ENCODE results near the gene DLX6. TPM values are rescaled to one million over a fixed set of nuclear protein-coding genes. Genes with fewer than 3 reads are reported as not detected.

DLX6 gene
- polyA plus RNA-seq, 2 donors: 0.06 TPM; not detected in 1

DNA sequence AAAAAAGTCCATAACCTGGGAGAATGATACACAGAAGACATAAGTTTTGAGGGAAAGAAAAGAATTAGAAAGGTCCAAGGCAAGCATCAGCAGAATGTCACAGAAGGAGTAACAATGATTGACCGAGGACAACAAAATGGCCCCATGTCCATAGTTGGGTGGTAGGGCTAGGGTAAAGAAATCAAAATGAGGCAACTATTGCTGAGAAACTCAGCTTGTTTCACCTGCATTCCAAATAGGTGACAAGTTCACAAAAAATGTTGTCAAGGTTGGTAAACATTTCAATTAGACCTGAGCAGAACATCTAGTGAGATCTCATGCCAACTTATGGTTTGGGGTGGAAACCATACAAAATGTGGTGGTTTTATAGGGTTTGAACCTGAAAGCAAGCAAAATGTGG is 22.8 kb upstream of the DLX6 start:
- Histone ChIP-seq H3K9me3 (ENCODE audit: control insufficient read depth in 2 of 2, insufficient read depth in 1 of 2, low read depth in 1 of 2, low read length in 1 of 2) (no peaks in the 10 kb centered on the region), H3K4me3 (ENCODE audit: low read depth in 1 of 2, low read length in 2 of 2) (no peak overlapping the region), H3K27ac (ENCODE audit: low read depth in 2 of 2, low read length in 1 of 2) (no peak overlapping the region), H3K36me3 (ENCODE audit: control insufficient read depth in 2 of 2, insufficient read depth in 2 of 2, low read length in 1 of 2) (no peaks in the 10 kb centered on the region), H3K4me1 (ENCODE audit: control insufficient read depth in 2 of 2, insufficient read depth in 2 of 2, low read length in 1 of 2) (no peaks in the 10 kb centered on the region), H3K27me3 (ENCODE audit: control insufficient read depth in 1 of 2, insufficient read depth in 2 of 2, low read length in 2 of 2) (peaks cover 0 to 3% of the 10 kb centered on the region in 2 donors)
- 96% methylated on average over 1 of the region's 1 CpG for WGBS, 2 donors

DNA sequence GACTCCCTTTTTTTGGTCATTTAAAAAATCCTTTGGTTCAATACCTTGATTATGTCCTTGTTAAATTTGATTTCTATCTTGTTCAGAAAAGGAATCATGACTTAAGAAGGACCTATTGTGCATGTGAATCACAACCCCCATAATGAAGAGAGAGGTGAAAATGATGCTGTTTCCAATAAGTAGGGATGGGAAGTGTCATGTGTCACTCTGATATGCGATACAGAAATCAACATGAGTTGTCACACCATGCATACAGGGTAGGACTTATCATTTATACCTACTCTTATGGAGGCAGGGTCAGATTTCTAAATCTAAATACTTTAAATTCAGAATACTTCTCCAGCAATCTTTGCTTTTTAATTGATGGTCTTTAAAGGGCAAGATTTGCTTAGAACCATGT is 19.4 kb upstream of the DLX6 start:
- WGBS, 2 donors: 70 to 73% methylated on average over 1 of the region's 1 CpG
- no peaks in the 10 kb centered on the region for H3K9me3 ChIP-seq (ENCODE audit: control insufficient read depth in 2 of 2, insufficient read depth in 1 of 2, low read depth in 1 of 2, low read length in 1 of 2)
- no peak overlapping the region for H3K4me3 ChIP-seq (ENCODE audit: low read depth in 1 of 2, low read length in 2 of 2)
- no peak overlapping the region for H3K27ac ChIP-seq (ENCODE audit: low read depth in 2 of 2, low read length in 1 of 2)
- no peaks in the 10 kb centered on the region for H3K36me3 ChIP-seq (ENCODE audit: control insufficient read depth in 2 of 2, insufficient read depth in 2 of 2, low read length in 1 of 2)
- peaks cover 3 to 4% of the 10 kb centered on the region in 2 donors for H3K27me3 ChIP-seq (ENCODE audit: control insufficient read depth in 1 of 2, insufficient read depth in 2 of 2, low read length in 2 of 2)
- no peaks in the 10 kb centered on the region for H3K4me1 ChIP-seq (ENCODE audit: control insufficient read depth in 2 of 2, insufficient read depth in 2 of 2, low read length in 1 of 2)

- no peaks in the 10 kb centered on the region for H3K9me3 ChIP-seq (ENCODE audit: control insufficient read depth in 2 of 2, insufficient read depth in 1 of 2, low read depth in 1 of 2, low read length in 1 of 2)
- no peak overlapping the region for H3K4me3 ChIP-seq (ENCODE audit: low read depth in 1 of 2, low read length in 2 of 2)
- H3K36me3 ChIP-seq (ENCODE audit: control insufficient read depth in 2 of 2, insufficient read depth in 2 of 2, low read length in 1 of 2): no peaks in the 10 kb centered on the region
- 73 to 77% methylated on average over 1 of the region's 1 CpG for WGBS, 2 donors
- peaks cover 4 to 5% of the 10 kb centered on the region in 2 donors for H3K27me3 ChIP-seq (ENCODE audit: control insufficient read depth in 1 of 2, insufficient read depth in 2 of 2, low read length in 2 of 2)
- H3K27ac ChIP-seq (ENCODE audit: low read depth in 2 of 2, low read length in 1 of 2): no peak overlapping the region
- H3K4me1 ChIP-seq (ENCODE audit: control insufficient read depth in 2 of 2, insufficient read depth in 2 of 2, low read length in 1 of 2): no peaks in the 10 kb centered on the region
These were observed 18.5 kb upstream of the DLX6 start for GRCh38 chr7:96986901-96987300.

- Histone ChIP-seq H3K27ac (ENCODE audit: low read depth in 2 of 2, low read length in 1 of 2) (no peak overlapping the region), H3K4me3 (ENCODE audit: low read depth in 1 of 2, low read length in 2 of 2) (no peak overlapping the region), H3K36me3 (ENCODE audit: control insufficient read depth in 2 of 2, insufficient read depth in 2 of 2, low read length in 1 of 2) (no peaks in the 10 kb centered on the region), H3K4me1 (ENCODE audit: control insufficient read depth in 2 of 2, insufficient read depth in 2 of 2, low read length in 1 of 2) (no peaks in the 10 kb centered on the region), H3K27me3 (ENCODE audit: control insufficient read depth in 1 of 2, insufficient read depth in 2 of 2, low read length in 2 of 2) (peaks cover 11 to 12% of the 10 kb centered on the region in 2 donors), H3K9me3 (ENCODE audit: control insufficient read depth in 2 of 2, insufficient read depth in 1 of 2, low read depth in 1 of 2, low read length in 1 of 2) (peaks cover 0 to 4% of the 10 kb centered on the region in 2 donors)
These were observed 17.6 kb upstream of the DLX6 start for GRCh38 chr7:96987719-96988118.

DNA sequence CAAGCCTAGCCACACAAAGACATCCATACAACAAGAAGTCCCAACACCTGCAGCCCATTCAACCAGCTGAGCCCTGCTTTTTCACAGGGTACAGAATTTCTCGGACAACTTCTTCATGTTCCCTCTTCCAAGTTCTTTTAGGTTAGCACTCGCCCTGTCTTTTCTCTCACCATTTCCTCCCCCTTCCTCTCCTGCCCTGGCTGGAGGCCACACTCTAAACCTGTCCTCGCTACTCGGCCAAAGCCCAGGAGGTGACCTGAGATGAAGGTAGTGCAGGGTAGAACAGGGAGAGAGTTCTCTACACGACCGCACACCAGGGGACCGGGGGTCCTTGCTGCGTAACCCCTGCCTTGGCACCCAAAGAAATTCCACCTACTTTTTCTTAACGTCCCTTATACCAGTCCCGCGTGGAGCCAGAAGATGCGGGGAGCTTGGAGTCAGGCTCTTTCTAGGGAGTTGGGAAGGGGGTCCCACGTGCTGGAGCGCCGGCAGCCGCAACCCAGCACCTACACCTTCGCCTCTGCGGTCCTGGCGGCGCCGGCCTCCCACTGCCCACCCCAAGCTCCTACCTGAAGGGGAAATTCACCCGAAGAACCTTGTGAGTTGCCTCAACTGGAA is 16.0 kb upstream of the DLX6 start:
- peaks cover 12 to 24% of the 10 kb centered on the region in 2 donors for H3K27me3 ChIP-seq (ENCODE audit: control insufficient read depth in 1 of 2, insufficient read depth in 2 of 2, low read length in 2 of 2)
- peaks cover 0 to 7% of the 10 kb centered on the region in 2 donors for H3K9me3 ChIP-seq (ENCODE audit: control insufficient read depth in 2 of 2, insufficient read depth in 1 of 2, low read depth in 1 of 2, low read length in 1 of 2)
- H3K36me3 ChIP-seq (ENCODE audit: control insufficient read depth in 2 of 2, insufficient read depth in 2 of 2, low read length in 1 of 2): no peaks in the 10 kb centered on the region
- H3K27ac ChIP-seq (ENCODE audit: low read depth in 2 of 2, low read length in 1 of 2): no peak overlapping the region
- WGBS, 2 donors: 16 to 32% methylated on average over 22 of the region's 22 CpGs
- H3K4me1 ChIP-seq (ENCODE audit: control insufficient read depth in 2 of 2, insufficient read depth in 2 of 2, low read length in 1 of 2): no peaks in the 10 kb centered on the region
- no peak overlapping the region for H3K4me3 ChIP-seq (ENCODE audit: low read depth in 1 of 2, low read length in 2 of 2)

DNA sequence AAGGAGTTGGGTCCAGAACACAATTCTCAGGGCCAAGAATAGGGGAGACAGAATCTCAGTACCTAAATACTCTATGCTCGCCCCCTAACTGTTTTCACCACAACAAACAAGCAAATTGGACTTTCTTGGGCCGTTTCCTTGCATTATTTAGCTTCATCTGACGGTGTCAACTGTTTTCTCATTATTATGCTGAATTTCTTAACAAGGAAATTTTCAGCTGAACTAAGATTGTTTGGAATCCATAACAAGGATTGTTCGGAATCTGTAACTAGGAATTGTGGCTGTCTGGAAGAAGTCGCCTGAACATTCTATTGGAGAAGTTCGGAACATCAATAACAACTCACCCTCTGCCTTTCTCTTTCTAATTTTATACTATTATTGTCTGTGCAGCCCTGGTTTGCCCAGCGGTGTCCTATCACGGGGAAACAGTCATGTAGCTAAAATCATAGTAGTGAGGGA is 15.5 kb upstream of the DLX6 start:
- H3K4me3 ChIP-seq (ENCODE audit: low read depth in 1 of 2, low read length in 2 of 2): no peak overlapping the region
- H3K36me3 ChIP-seq (ENCODE audit: control insufficient read depth in 2 of 2, insufficient read depth in 2 of 2, low read length in 1 of 2): no peaks in the 10 kb centered on the region
- 16 to 39% methylated on average over 8 of the region's 8 CpGs for WGBS, 2 donors
- no peak overlapping the region for H3K27ac ChIP-seq (ENCODE audit: low read depth in 2 of 2, low read length in 1 of 2)
- H3K4me1 ChIP-seq (ENCODE audit: control insufficient read depth in 2 of 2, insufficient read depth in 2 of 2, low read length in 1 of 2): no peaks in the 10 kb centered on the region
- peaks cover 12 to 24% of the 10 kb centered on the region in 2 donors for H3K27me3 ChIP-seq (ENCODE audit: control insufficient read depth in 1 of 2, insufficient read depth in 2 of 2, low read length in 2 of 2)
- peaks cover 0 to 7% of the 10 kb centered on the region in 2 donors for H3K9me3 ChIP-seq (ENCODE audit: control insufficient read depth in 2 of 2, insufficient read depth in 1 of 2, low read depth in 1 of 2, low read length in 1 of 2)

DNA sequence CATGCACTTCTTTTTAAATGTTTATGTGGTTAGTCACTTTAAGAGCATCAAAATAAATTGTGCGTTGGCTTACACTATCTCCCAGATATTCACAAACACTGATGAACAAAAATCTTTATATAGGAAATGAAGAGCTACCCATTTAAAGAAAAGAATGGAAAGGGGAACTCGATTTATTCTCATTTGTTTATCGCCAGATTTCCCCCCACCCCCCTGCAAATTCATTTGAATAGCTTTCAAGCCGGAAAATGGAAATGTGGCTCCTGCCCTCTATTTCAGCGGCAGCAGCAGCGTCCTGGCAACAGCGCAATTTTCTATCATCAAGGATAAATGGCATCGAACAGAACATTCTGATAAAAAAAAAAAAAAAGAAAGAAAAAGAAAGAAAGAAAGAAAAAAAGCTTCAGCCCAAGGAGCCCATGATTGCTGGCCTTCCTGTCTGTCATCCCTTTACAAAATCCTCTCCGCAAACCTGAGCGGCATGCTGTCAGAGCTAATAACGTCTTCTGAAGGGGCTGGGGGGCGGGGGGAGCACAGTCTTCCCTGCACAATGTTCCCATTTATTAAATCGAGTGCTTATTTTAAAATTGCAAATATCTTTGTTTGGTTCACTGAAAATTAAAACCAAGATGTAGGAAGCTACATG is 13.7 kb upstream of the DLX6 start:
- 15 to 29% methylated on average over 13 of the region's 13 CpGs for WGBS, 2 donors
- Histone ChIP-seq H3K4me3 (ENCODE audit: low read depth in 1 of 2, low read length in 2 of 2) (no peak overlapping the region), H3K36me3 (ENCODE audit: control insufficient read depth in 2 of 2, insufficient read depth in 2 of 2, low read length in 1 of 2) (no peaks in the 10 kb centered on the region), H3K27ac (ENCODE audit: low read depth in 2 of 2, low read length in 1 of 2) (no peak overlapping the region), H3K4me1 (ENCODE audit: control insufficient read depth in 2 of 2, insufficient read depth in 2 of 2, low read length in 1 of 2) (peaks cover 0 to 2% of the 10 kb centered on the region in 2 donors), H3K9me3 (ENCODE audit: control insufficient read depth in 2 of 2, insufficient read depth in 1 of 2, low read depth in 1 of 2, low read length in 1 of 2) (peaks cover 0 to 7% of the 10 kb centered on the region in 2 donors), H3K27me3 (ENCODE audit: control insufficient read depth in 1 of 2, insufficient read depth in 2 of 2, low read length in 2 of 2) (peaks cover 12 to 24% of the 10 kb centered on the region in 2 donors)

DNA sequence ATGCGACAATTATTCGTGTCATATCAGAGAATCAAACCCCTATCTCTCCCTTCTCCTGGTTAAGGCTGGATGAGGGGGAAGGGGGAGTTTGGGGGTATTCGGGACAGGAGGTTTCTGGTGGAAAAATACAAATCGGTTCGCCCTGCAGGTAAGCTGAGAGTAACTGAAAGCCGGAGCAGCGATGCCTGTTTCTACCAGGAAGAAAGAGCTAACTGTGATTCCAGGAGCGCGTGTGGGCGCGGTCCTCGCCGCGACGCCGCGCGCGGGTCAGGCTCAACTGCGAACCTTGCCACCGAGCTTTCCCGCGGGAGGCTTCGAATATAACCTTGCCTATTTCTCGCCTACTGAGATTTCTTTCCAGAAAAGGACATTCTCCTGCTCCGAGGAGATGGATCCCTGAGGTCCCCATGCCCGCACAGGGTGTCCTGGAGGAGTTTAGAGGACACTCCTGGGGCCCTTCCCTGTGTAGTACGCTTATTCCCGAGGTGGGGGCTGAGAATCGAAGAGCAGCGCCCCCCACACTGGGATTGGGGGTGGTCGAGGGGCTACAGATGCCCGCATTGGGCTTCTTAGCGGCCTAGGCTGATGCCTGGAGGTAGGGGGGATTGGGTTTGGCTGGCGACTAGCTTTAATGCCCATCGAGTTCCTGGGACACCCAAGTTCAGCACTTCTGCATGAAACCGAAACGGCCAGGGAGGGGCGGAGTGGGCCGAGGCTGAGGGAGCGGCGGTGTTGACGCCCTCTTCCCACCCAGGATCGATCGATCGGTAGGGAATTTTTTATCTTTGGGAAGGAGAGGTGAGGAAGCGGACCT is 13.0 kb upstream of the DLX6 start:
- H3K36me3 ChIP-seq (ENCODE audit: control insufficient read depth in 2 of 2, insufficient read depth in 2 of 2, low read length in 1 of 2): no peaks in the 10 kb centered on the region
- peaks cover 0 to 3% of the 10 kb centered on the region in 2 donors for H3K4me1 ChIP-seq (ENCODE audit: control insufficient read depth in 2 of 2, insufficient read depth in 2 of 2, low read length in 1 of 2)
- no peak overlapping the region for H3K4me3 ChIP-seq (ENCODE audit: low read depth in 1 of 2, low read length in 2 of 2)
- H3K9me3 ChIP-seq (ENCODE audit: control insufficient read depth in 2 of 2, insufficient read depth in 1 of 2, low read depth in 1 of 2, low read length in 1 of 2): peaks cover 0 to 7% of the 10 kb centered on the region in 2 donors
- WGBS, 2 donors: 15 to 26% methylated on average over 47 of the region's 47 CpGs
- no peak overlapping the region for H3K27ac ChIP-seq (ENCODE audit: low read depth in 2 of 2, low read length in 1 of 2)
- H3K27me3 ChIP-seq (ENCODE audit: control insufficient read depth in 1 of 2, insufficient read depth in 2 of 2, low read length in 2 of 2): peaks cover 11 to 24% of the 10 kb centered on the region in 2 donors

DNA sequence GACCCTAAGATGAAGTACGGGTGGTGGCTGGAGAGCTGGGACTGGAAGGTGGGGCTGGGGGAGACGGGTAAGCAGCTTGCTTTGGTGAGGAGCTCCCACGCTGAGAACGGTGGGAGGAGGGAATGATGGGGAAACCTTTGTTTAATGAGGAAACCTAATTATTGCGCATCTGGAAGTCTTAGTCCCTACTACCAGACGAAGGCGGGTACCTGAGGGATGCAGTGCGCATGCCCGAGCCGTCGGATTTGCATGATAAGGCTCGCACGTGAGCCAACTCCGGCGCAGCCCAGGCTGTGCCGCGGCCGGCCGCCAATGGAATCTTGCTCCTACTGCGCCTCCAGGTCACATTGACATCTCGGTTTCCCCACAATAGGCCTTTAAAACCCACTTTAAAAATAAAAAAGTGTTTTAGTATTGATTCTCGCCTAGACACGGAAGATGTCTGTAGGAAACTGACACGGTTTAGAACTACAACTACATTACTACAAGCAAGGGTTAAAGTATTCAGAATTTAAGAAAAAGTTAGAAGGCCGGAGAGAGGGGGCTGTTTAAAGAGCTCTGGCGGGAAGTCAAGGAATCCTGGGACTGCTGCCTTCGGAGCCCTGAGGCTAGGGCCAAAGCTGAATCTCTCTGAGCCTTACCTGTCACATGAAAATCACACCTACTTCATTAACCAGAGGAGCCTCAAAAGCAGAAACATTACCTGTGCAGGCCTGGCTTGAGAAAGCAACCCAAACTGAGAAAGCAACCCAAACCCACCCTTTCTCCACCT is 12.1 kb upstream of the DLX6 start:
- Histone ChIP-seq H3K4me3 (ENCODE audit: low read depth in 1 of 2, low read length in 2 of 2) (no peak overlapping the region), H3K36me3 (ENCODE audit: control insufficient read depth in 2 of 2, insufficient read depth in 2 of 2, low read length in 1 of 2) (no peaks in the 10 kb centered on the region), H3K9me3 (ENCODE audit: control insufficient read depth in 2 of 2, insufficient read depth in 1 of 2, low read depth in 1 of 2, low read length in 1 of 2) (peaks cover 0 to 7% of the 10 kb centered on the region in 2 donors), H3K4me1 (ENCODE audit: control insufficient read depth in 2 of 2, insufficient read depth in 2 of 2, low read length in 1 of 2) (peaks cover 0 to 3% of the 10 kb centered on the region in 2 donors), H3K27ac (ENCODE audit: low read depth in 2 of 2, low read length in 1 of 2) (no peak overlapping the region), H3K27me3 (ENCODE audit: control insufficient read depth in 1 of 2, insufficient read depth in 2 of 2, low read length in 2 of 2) (peaks cover 14 to 24% of the 10 kb centered on the region in 2 donors)
- WGBS, 2 donors: 17 to 36% methylated on average over 27 of the region's 27 CpGs

Data from esophagus (tissue), 2 donors.